ENCODE results near the gene OPRL1.
"Not testable (repeated sequence)": the region's sequence is repeated elsewhere in the genome, so short reads cannot be mapped to it uniquely, and the experiment has no call there.

OPRL1 gene

DNA sequence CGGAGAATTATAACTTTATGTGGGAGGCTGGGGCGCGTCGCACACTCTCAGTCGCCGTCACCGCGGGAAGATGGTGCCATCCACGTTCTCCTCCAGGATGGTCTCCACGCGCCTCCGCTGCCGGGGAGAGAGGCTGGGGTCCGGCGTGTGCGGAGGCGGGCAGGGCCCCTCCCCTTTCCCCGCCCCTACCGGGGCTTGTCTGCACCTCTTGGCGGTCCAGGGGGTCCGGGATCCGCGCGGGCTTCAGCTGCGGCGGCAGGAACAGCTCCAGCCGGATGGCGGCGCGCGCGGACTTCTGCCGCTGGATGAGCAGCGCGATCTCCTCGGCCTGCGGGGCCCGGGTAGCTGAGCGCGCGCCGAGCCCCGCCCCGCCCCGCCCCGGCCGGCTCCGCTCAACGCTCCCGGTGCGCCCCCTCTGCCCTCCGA lies 3.5 kb downstream of the OPRL1 start:
- in situ Hi-C loops (cut with MboI; ENCODE audit: low sequenced_read_pairs), result no loop called here

GRCh38 chr20:64083804-64084684 lies 4.2 kb downstream of the OPRL1 start, which contains the start of gene LKAAEAR1:
Gene LKAAEAR1 (minus strand): TSS chr20:64084398. CDS start chr20:64084219, 179 bp downstream.
- in situ Hi-C loops (cut with MboI; ENCODE audit: low sequenced_read_pairs), result no loop called here

- in situ Hi-C loops (cut with MboI; ENCODE audit: low sequenced_read_pairs), result no loop called here
Observed at GRCh38 chr20:64084685-64085152, 4.8 kb downstream of the OPRL1 start.

- in situ Hi-C loops (cut with MboI; ENCODE audit: low sequenced_read_pairs), result no loop called here
Observed at GRCh38 chr20:64086801-64087200, 6.9 kb downstream of the OPRL1 start.

DNA sequence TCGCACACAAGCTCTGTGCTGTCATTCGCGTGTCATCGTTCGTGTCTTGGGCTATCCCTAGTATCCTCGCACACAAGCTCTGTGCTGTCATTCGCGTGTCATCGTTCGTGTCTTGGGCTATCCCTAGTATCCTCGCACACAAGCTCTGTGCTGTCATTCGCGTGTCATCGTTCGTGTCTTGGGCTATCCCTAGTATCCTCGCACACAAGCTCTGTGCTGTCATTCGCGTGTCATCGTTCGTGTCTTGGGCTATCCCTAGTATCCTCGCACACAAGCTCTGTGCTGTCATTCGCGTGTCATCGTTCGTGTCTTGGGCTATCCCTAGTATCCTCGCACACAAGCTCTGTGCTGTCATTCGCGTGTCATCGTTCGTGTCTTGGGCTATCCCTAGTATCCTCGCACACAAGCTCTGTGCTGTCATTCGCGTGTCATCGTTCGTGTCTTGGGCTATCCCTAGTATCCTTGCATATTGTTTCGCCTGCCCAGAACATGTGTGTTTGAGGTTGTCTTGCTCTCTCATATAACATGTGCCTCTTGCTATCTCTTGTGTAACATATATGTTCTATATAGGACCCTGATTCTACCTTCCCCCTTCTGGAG lies 7.4 kb downstream of the OPRL1 start:
- in situ Hi-C loops (cut with MboI; ENCODE audit: low sequenced_read_pairs), result not testable (repeated sequence)

DNA sequence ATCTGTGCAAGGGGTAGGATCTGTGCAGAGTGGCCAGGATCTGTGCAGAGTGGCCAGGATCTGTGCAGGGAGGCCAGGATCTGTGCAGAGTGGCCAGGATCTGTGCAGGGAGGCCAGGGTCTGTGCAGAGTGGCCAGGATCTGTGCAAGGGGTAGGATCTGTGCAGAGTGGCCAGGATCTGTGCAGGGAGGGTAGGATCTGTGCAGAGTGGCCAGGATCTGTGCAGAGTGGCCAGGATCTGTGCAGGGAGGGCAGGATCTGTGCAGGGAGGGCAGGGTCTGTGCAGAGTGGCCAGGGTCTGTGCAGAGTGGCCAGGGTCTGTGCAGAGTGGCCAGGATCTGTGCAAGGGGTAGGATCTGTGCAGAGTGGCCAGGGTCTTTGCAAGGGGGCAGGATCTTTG lies 8.7 kb downstream of the OPRL1 start:
- in situ Hi-C loops (cut with MboI; ENCODE audit: low sequenced_read_pairs), result not testable (repeated sequence)

- in situ Hi-C loops (cut with MboI; ENCODE audit: low sequenced_read_pairs), result no loop called here
Observed at GRCh38 chr20:64090165-64090564, 10.3 kb downstream of the OPRL1 start.

GRCh38 chr20:64091340-64091739 lies 11.5 kb downstream of the OPRL1 start:
- in situ Hi-C loops (cut with MboI; ENCODE audit: low sequenced_read_pairs), result no loop called here

DNA sequence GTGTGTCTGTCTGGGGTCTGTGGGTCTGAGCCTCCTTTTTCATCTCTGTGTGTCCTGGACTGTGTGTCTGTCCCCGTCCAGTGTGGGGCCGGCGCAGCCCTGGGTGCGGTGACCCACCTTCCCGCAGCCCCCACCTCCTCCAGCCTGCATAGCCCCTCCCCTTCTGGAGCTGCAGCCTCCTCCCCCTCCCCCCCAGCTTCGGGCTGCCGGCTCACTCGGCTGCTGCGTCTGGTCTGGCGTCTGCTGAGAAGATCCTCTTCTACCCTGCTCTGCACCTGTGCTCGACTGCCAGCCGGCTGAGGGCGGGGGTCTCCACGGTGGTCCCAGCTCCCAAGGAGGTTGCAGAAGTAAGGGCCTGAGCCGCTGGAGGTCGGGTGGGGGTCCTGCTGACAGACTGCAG lies 11.9 kb downstream of the OPRL1 start:
- in situ Hi-C loops (cut with MboI; ENCODE audit: low sequenced_read_pairs), result no loop called here

GRCh38 chr20:64092258-64093012 lies 12.6 kb downstream of the OPRL1 start:
- in situ Hi-C loops (cut with MboI; ENCODE audit: low sequenced_read_pairs), result no loop called here

DNA sequence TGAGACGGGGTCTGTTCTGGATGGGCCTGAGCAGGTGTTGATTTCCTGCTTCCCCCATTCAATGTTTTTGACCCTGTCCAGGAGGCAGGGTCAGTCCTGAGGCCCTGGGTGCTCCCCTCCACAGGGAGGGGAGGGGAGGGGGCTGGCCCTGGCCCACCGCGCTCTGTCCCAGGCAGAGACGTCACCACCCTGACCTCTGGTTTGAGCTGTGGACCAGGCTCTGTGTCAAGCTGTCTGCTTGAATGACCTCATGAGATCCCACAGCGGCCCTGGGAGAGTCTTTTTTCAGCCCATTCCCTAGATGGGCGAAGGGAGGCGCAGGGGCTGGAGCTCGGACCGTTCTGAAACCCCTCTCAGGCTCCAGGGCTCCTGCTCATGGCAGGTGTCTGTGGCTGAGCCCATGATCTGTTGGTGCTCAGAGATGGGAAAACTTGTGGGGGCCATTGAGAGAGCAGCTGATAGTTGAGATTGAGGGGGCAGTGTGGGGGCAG lies 13.2 kb downstream of the OPRL1 start:
- in situ Hi-C loops (cut with MboI; ENCODE audit: low sequenced_read_pairs), result no loop called here

GRCh38 chr20:64095455-64095854 lies 15.6 kb downstream of the OPRL1 start:
- in situ Hi-C loops (cut with MboI; ENCODE audit: low sequenced_read_pairs), result no loop called here

GRCh38 chr20:64095927-64096326 lies 16.0 kb downstream of the OPRL1 start:
- in situ Hi-C loops (cut with MboI; ENCODE audit: low sequenced_read_pairs), result no loop called here

DNA sequence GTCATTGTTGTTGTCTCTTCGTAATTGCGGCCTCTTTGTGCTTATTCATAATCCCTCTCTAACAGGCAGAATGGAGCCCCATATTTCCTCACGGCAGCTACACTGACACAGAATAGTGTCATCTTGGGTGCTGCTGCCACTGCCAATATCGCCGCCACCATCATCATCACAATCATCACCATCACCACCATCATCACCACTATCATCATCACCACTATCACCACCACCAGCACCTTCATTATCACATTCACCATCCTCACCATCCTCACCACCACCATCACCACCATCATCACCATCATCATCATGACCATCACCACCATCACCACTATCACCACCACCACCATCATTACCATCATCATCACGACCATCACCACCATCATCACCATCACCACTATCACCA lies 16.7 kb downstream of the OPRL1 start:
- in situ Hi-C loops (cut with MboI; ENCODE audit: low sequenced_read_pairs), result no loop called here

DNA sequence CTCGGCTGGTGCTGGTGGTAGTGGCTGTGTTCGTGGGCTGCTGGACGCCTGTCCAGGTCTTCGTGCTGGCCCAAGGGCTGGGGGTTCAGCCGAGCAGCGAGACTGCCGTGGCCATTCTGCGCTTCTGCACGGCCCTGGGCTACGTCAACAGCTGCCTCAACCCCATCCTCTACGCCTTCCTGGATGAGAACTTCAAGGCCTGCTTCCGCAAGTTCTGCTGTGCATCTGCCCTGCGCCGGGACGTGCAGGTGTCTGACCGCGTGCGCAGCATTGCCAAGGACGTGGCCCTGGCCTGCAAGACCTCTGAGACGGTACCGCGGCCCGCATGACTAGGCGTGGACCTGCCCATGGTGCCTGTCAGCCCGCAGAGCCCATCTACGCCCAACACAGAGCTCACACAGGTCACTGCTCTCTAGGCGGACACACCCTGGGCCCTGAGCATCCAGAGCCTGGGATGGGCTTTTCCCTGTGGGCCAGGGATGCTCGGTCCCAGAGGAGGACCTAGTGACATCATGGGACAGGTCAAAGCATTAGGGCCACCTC lies 18.7 kb downstream of the OPRL1 start:
- in situ Hi-C loops (cut with MboI; ENCODE audit: low sequenced_read_pairs), result no loop called here

- in situ Hi-C loops (cut with MboI; ENCODE audit: low sequenced_read_pairs), result no loop called here
Observed at GRCh38 chr20:64099086-64099786, 19.4 kb downstream of the OPRL1 start.

- in situ Hi-C loops (cut with MboI; ENCODE audit: low sequenced_read_pairs), result no loop called here
Observed at GRCh38 chr20:64099880-64100565, 20.1 kb downstream of the OPRL1 start.

GRCh38 chr20:64100566-64100888 lies 20.6 kb downstream of the OPRL1 start:
- in situ Hi-C loops (cut with MboI; ENCODE audit: low sequenced_read_pairs), result no loop called here

- in situ Hi-C loops (cut with MboI; ENCODE audit: low sequenced_read_pairs), result no loop called here
Observed at GRCh38 chr20:64100946-64101688, 21.2 kb downstream of the OPRL1 start.

All from HL-60/S4 treated with phorbol 12-myristate 13-acetate at 8.2 ng/mL for 4 days and 3 days (cell line).